T-helper 1 cell treated with Interleukin-12 subunit alpha and Interleukin-12 subunit beta and Interleukin-4 antibody, amounts not matched to agents 30 μg/mL and 1 μg/mL, for 36 hours (primary cell): Measurements from ENCODE around the gene HBB.

ENCODE experiments used
- H3K27ac Mint-ChIP-seq: one replicate; pipeline ENCODE4 v1.8.0; 2021; ENCODE audit warnings: mild to moderate bottlenecking, mixed read lengths
- H3K27me3 Mint-ChIP-seq: one replicate; pipeline ENCODE4 v1.8.0; 2021; ENCODE audit warnings: low read depth, mixed read lengths
- H3K36me3 Mint-ChIP-seq: one replicate; pipeline ENCODE4 v1.8.0; 2021; ENCODE audit warnings: low read depth, mixed read lengths
- H3K4me1 Mint-ChIP-seq: one replicate; pipeline ENCODE4 v1.8.0; 2021; ENCODE audit warnings: low read depth, mixed read lengths
- H3K4me3 Mint-ChIP-seq: one replicate; pipeline ENCODE4 v1.8.0; 2021; ENCODE audit warnings: mild to moderate bottlenecking, moderate library complexity, mixed read lengths
- H3K9me3 Mint-ChIP-seq: one replicate; pipeline ENCODE4 v1.8.0; 2021; ENCODE audit warnings: mixed read lengths

The HBB gene

GRCh38 chr11:5224538-5225479 is 2.1 kb downstream of the HBB start:
- H3K4me3 Mint-ChIP-seq, result no peak overlapping the region
- H3K9me3 Mint-ChIP-seq, result no peaks in the 10 kb centered on the region
- no peaks in the 10 kb centered on the region for H3K27me3 Mint-ChIP-seq

GRCh38 chr11:5223686-5224085 is 3.2 kb downstream of the HBB start:
- H3K27ac Mint-ChIP-seq, result no peak overlapping the region
- no peaks in the 10 kb centered on the region for H3K27me3 Mint-ChIP-seq
- H3K9me3 Mint-ChIP-seq, result peaks cover 5% of the 10 kb centered on the region
- no peaks in the 10 kb centered on the region for H3K36me3 Mint-ChIP-seq
- no peaks in the 10 kb centered on the region for H3K4me1 Mint-ChIP-seq
- H3K4me3 Mint-ChIP-seq, result no peak overlapping the region

More at GRCh38 chr11:5224538-5225479, 2.1 kb downstream of the HBB start:
- no peak overlapping the region for H3K27ac Mint-ChIP-seq
- no peaks in the 10 kb centered on the region for H3K36me3 Mint-ChIP-seq
- no peaks in the 10 kb centered on the region for H3K4me1 Mint-ChIP-seq

- Mint-ChIP-seq H3K36me3 (no peaks in the 10 kb centered on the region), H3K9me3 (peaks cover 5% of the 10 kb centered on the region), H3K4me3 (no peak overlapping the region), H3K4me1 (no peaks in the 10 kb centered on the region), H3K27ac (no peak overlapping the region), H3K27me3 (no peaks in the 10 kb centered on the region)
These were observed 3.7 kb downstream of the HBB start for GRCh38 chr11:5223146-5223545.

- no peaks in the 10 kb centered on the region for H3K9me3 Mint-ChIP-seq
- no peak overlapping the region for H3K27ac Mint-ChIP-seq
- no peaks in the 10 kb centered on the region for H3K27me3 Mint-ChIP-seq
- no peaks in the 10 kb centered on the region for H3K4me1 Mint-ChIP-seq
- no peaks in the 10 kb centered on the region for H3K36me3 Mint-ChIP-seq
- no peak overlapping the region for H3K4me3 Mint-ChIP-seq
These were observed 16.4 kb downstream of the HBB start for GRCh38 chr11:5210376-5210885.

- no peaks in the 10 kb centered on the region for H3K36me3 Mint-ChIP-seq
- H3K4me1 Mint-ChIP-seq, result no peaks in the 10 kb centered on the region
- no peaks in the 10 kb centered on the region for H3K27me3 Mint-ChIP-seq
- no peak overlapping the region for H3K27ac Mint-ChIP-seq
- no peak overlapping the region for H3K4me3 Mint-ChIP-seq
- no peaks in the 10 kb centered on the region for H3K9me3 Mint-ChIP-seq
These were observed 22.1 kb downstream of the HBB start for GRCh38 chr11:5204787-5205186.

- Mint-ChIP-seq H3K4me3 (no peak overlapping the region), H3K36me3 (no peaks in the 10 kb centered on the region), H3K27ac (no peak overlapping the region), H3K4me1 (no peaks in the 10 kb centered on the region), H3K27me3 (no peaks in the 10 kb centered on the region), H3K9me3 (no peaks in the 10 kb centered on the region)
These were observed 23.5 kb downstream of the HBB start for GRCh38 chr11:5203366-5203765.

- H3K36me3 Mint-ChIP-seq, result no peaks in the 10 kb centered on the region
- no peaks in the 10 kb centered on the region for H3K4me1 Mint-ChIP-seq
- no peak within 1 kb of the TSS for H3K4me3 Mint-ChIP-seq
- no peaks in the 10 kb centered on the region for H3K9me3 Mint-ChIP-seq
- no peaks in the 10 kb centered on the region for H3K27me3 Mint-ChIP-seq
- H3K27ac Mint-ChIP-seq, result no peak within 1 kb of the TSS
These were observed 26.3 kb downstream of the HBB start, which contains the start of gene OR51V1 for GRCh38 chr11:5200582-5200981. Gene OR51V1 (minus strand): TSS chr11:5200682. CDS start chr11:5200682, 0 bp downstream.

- Mint-ChIP-seq H3K36me3 (no peaks in the 10 kb centered on the region), H3K4me3 (no peak overlapping the region), H3K27ac (no peak overlapping the region), H3K9me3 (no peaks in the 10 kb centered on the region), H3K27me3 (no peaks in the 10 kb centered on the region), H3K4me1 (no peaks in the 10 kb centered on the region)
These were observed 28.6 kb downstream of the HBB start for GRCh38 chr11:5198285-5198684.

GRCh38 chr11:5197536-5197935 is 29.3 kb downstream of the HBB start:
- H3K4me3 Mint-ChIP-seq, result no peak overlapping the region
- H3K27me3 Mint-ChIP-seq, result no peaks in the 10 kb centered on the region
- no peaks in the 10 kb centered on the region for H3K36me3 Mint-ChIP-seq
- H3K27ac Mint-ChIP-seq, result no peak overlapping the region
- H3K9me3 Mint-ChIP-seq, result no peaks in the 10 kb centered on the region
- no peaks in the 10 kb centered on the region for H3K4me1 Mint-ChIP-seq

- H3K36me3 Mint-ChIP-seq, result no peaks in the 10 kb centered on the region
- H3K27me3 Mint-ChIP-seq, result no peaks in the 10 kb centered on the region
- no peak overlapping the region for H3K27ac Mint-ChIP-seq
- no peaks in the 10 kb centered on the region for H3K9me3 Mint-ChIP-seq
- no peaks in the 10 kb centered on the region for H3K4me1 Mint-ChIP-seq
- H3K4me3 Mint-ChIP-seq, result no peak overlapping the region
These were observed 30.1 kb downstream of the HBB start for GRCh38 chr11:5196731-5197130.

- Mint-ChIP-seq H3K27me3 (no peaks in the 10 kb centered on the region), H3K9me3 (no peaks in the 10 kb centered on the region), H3K36me3 (no peaks in the 10 kb centered on the region), H3K27ac (no peak overlapping the region), H3K4me3 (no peak overlapping the region), H3K4me1 (no peaks in the 10 kb centered on the region)
These were observed 30.8 kb downstream of the HBB start for GRCh38 chr11:5196067-5196466.

GRCh38 chr11:5192738-5193137 is 34.1 kb downstream of the HBB start:
- Mint-ChIP-seq H3K27ac (no peak overlapping the region), H3K9me3 (no peaks in the 10 kb centered on the region), H3K4me1 (no peaks in the 10 kb centered on the region), H3K27me3 (no peaks in the 10 kb centered on the region), H3K4me3 (no peak overlapping the region), H3K36me3 (no peaks in the 10 kb centered on the region)

- Mint-ChIP-seq H3K36me3 (no peaks in the 10 kb centered on the region), H3K4me3 (no peak overlapping the region), H3K4me1 (no peaks in the 10 kb centered on the region), H3K9me3 (no peaks in the 10 kb centered on the region), H3K27ac (no peak overlapping the region), H3K27me3 (no peaks in the 10 kb centered on the region)
These were observed 38.7 kb downstream of the HBB start for GRCh38 chr11:5188201-5188600.

GRCh38 chr11:5178046-5178837 is 48.6 kb downstream of the HBB start:
- no peaks in the 10 kb centered on the region for H3K9me3 Mint-ChIP-seq

More at GRCh38 chr11:5178046-5178837, 48.6 kb downstream of the HBB start:
- Mint-ChIP-seq H3K4me3 (no peak overlapping the region), H3K36me3 (no peaks in the 10 kb centered on the region), H3K27ac (no peak overlapping the region), H3K27me3 (no peaks in the 10 kb centered on the region), H3K4me1 (no peaks in the 10 kb centered on the region)
